ENCODE measurements around the gene RERE. TPM values are rescaled to one million over a fixed set of nuclear protein-coding genes. Genes with fewer than 3 reads are reported as not detected.

Gene RERE
- total RNA-seq, 1 donor: 55.0 TPM

DNA sequence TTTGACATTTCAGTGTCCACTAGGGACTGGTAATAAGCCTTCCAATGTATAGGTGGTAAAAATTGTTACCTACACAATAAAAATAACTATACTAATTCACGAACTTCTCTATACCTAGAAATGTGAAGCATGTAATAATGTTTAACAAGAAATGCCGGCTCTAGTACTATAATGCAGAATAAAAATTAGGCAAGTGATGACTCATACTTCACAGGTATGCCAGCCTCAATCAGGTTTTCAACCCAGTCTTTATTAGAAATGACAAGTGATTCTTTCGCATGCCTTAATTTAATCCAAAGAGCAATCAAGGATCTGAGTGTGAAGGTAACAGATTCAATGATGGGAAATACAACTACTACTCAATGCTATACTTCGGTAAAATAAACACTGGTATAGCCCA, 134.9 kb downstream of the RERE start:
- Histone ChIP-seq H3K36me3 (ENCODE audit: insufficient read depth, low read length) (no peaks in the 10 kb centered on the region), H2AFZ (ENCODE audit: low read length) (no peak overlapping the region), H3K9me3 (ENCODE audit: low read depth, low read length) (no peaks in the 10 kb centered on the region), H3K4me3 (ENCODE audit: insufficient read depth, low read length) (no peak overlapping the region), H3K4me1 (ENCODE audit: insufficient read depth, low read length) (peaks cover 39% of the 10 kb centered on the region), H3K79me2 (ENCODE audit: insufficient read depth, low read length) (peaks cover 96% of the 10 kb centered on the region), H3K27me3 (ENCODE audit: insufficient read depth, low read length) (no peaks in the 10 kb centered on the region), H4K20me1 (ENCODE audit: insufficient read depth, low read length) (peaks cover 22% of the 10 kb centered on the region), H3K4me2 (ENCODE audit: insufficient read depth, low read length) (no peak overlapping the region), H3K27ac (ENCODE audit: low read depth, low read length) (no peak overlapping the region)
- DNase-seq (ENCODE audit: insufficient read length, low spot score, missing footprints): no peak
- TF ChIP-seq, protein P1, sequence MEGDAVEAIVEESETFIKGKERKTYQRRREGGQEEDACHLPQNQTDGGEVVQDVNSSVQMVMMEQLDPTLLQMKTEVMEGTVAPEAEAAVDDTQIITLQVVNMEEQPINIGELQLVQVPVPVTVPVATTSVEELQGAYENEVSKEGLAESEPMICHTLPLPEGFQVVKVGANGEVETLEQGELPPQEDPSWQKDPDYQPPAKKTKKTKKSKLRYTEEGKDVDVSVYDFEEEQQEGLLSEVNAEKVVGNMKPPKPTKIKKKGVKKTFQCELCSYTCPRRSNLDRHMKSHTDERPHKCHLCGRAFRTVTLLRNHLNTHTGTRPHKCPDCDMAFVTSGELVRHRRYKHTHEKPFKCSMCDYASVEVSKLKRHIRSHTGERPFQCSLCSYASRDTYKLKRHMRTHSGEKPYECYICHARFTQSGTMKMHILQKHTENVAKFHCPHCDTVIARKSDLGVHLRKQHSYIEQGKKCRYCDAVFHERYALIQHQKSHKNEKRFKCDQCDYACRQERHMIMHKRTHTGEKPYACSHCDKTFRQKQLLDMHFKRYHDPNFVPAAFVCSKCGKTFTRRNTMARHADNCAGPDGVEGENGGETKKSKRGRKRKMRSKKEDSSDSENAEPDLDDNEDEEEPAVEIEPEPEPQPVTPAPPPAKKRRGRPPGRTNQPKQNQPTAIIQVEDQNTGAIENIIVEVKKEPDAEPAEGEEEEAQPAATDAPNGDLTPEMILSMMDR (IDR thresholded peaks at IDR 0.05; ENCODE audit: extremely low read depth, low read depth, low read length): no peak

DNA sequence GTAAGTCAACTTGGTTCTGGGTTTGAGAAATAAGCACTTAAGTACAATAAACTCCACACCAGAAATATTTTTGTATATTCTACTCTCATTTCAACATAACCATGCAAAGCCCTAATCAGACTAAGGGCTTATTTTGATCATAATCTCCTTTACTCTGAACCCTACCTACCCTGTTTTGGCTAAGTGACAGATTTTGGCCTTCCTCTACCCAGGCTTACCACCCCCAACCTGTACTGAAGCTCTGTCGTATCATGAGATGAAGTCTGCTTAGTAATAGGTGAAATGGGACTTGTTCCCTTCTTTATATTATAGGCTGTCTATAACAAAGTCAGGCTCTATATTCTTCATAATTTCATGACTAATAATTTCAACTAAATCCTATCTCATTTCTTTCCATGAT, 135.5 kb downstream of the RERE start:
- Histone ChIP-seq H3K9me3 (ENCODE audit: low read depth, low read length) (no peaks in the 10 kb centered on the region), H3K4me1 (ENCODE audit: insufficient read depth, low read length) (peaks cover 32% of the 10 kb centered on the region), H4K20me1 (ENCODE audit: insufficient read depth, low read length) (peaks cover 21% of the 10 kb centered on the region), H3K27me3 (ENCODE audit: insufficient read depth, low read length) (no peaks in the 10 kb centered on the region), H2AFZ (ENCODE audit: low read length) (no peak overlapping the region), H3K79me2 (ENCODE audit: insufficient read depth, low read length) (peaks cover 94% of the 10 kb centered on the region), H3K4me2 (ENCODE audit: insufficient read depth, low read length) (no peak overlapping the region), H3K4me3 (ENCODE audit: insufficient read depth, low read length) (no peak overlapping the region), H3K36me3 (ENCODE audit: insufficient read depth, low read length) (no peaks in the 10 kb centered on the region), H3K27ac (ENCODE audit: low read depth, low read length) (no peak overlapping the region)
- TF ChIP-seq, protein P1 (IDR thresholded peaks at IDR 0.05; ENCODE audit: extremely low read depth, low read depth, low read length): no peak
- DNase-seq (ENCODE audit: insufficient read length, low spot score, missing footprints): no peak

DNA sequence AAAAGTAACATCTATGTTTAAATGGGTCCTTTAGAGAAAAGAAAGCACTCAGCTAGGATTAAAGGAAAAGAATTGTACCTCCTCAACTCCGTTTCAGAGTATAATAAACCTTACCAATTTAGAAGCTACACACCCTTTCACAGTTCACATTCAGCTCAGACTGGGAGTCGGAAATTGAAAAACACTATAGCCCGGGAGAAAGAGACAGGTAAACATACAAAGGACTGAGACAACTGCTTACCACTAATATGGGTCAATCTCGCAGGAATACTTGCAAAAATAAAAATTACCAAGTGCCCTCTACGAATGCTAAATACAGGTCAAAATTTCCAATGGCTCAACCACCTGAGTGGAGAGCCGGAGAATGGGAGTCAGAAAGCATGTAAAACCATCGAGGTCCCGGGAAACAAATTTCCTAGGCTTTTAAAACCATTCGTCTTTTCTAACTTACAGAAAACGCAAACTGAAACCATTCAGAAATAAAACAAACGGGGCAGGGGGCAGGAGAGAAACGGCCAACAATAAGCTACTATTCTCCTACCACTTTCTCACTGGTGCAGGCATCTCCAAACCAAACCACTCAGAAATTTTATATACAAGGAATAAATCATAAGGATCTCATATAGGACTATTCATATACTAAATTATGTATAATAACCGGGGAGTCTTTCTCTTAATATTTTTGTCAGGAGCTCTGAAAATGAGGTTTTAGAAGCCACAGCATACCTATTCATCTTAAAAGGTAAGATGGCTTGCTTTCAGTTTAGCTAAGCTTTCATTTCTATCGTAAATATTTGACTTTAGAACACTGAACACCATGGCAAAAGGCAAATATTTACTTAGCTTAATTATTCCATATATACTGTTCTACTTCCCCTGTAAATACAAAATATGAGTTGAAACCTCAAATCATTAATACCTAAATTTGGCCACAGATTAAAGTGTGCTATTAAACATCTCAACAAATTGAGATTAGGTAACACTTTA, 136.5 kb downstream of the RERE start:
- Histone ChIP-seq H3K9me3 (ENCODE audit: low read depth, low read length) (no peaks in the 10 kb centered on the region), H3K27ac (ENCODE audit: low read depth, low read length) (peak overlapping the region; percentile 62), H3K36me3 (ENCODE audit: insufficient read depth, low read length) (no peaks in the 10 kb centered on the region), H3K4me2 (ENCODE audit: insufficient read depth, low read length) (peak overlapping the region; percentile 90), H3K4me3 (ENCODE audit: insufficient read depth, low read length) (peak overlapping the region; percentile 71), H4K20me1 (ENCODE audit: insufficient read depth, low read length) (peaks cover 23% of the 10 kb centered on the region), H2AFZ (ENCODE audit: low read length) (peak overlapping the region; percentile 10), H3K27me3 (ENCODE audit: insufficient read depth, low read length) (no peaks in the 10 kb centered on the region), H3K4me1 (ENCODE audit: insufficient read depth, low read length) (peaks cover 34% of the 10 kb centered on the region), H3K79me2 (ENCODE audit: insufficient read depth, low read length) (peaks cover 94% of the 10 kb centered on the region)
- no peak for DNase-seq (ENCODE audit: insufficient read length, low spot score, missing footprints)
- TF ChIP-seq, protein P1 (IDR thresholded peaks at IDR 0.05; ENCODE audit: extremely low read depth, low read depth, low read length): no peak

DNA sequence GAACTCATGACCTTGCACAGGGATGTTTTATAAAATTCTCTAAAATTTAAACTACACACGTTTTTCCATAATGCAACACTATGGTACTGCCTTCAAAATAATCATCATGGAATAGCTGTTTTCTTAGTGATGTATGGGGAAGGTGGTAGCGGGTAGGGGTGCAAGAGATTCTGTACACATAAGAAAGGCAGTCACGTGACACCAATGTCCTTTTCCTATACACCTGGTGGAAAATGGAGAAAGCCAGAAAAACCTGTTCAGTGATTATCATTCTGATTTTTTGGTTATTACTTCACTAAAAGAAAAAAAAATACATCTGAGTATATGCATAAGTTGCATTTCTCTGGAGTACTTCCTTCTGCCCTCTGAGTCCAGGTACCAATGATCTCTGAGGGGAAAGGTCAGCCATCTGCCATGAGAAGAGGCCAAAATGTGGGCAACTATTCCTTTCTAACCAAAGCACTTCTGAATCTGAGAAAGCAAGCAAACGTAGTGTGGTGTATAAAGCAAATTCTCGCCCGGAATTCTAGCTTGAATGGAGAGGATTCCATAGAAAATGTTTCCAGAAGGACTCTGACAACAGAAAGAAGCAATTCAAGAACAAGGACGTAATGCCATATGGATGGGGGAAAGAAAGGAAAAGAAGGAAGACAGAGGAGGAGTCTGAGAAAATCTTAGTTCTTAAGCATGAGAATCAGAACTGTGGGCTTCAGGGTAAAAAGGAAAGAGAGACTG, 137.3 kb downstream of the RERE start:
- Histone ChIP-seq H3K4me1 (ENCODE audit: insufficient read depth, low read length) (peaks cover 37% of the 10 kb centered on the region), H3K4me2 (ENCODE audit: insufficient read depth, low read length) (peak overlapping the region; percentile 90), H4K20me1 (ENCODE audit: insufficient read depth, low read length) (peaks cover 23% of the 10 kb centered on the region), H3K9me3 (ENCODE audit: low read depth, low read length) (no peaks in the 10 kb centered on the region), H3K27me3 (ENCODE audit: insufficient read depth, low read length) (no peaks in the 10 kb centered on the region), H2AFZ (ENCODE audit: low read length) (peak overlapping the region; percentile 10), H3K36me3 (ENCODE audit: insufficient read depth, low read length) (no peaks in the 10 kb centered on the region), H3K4me3 (ENCODE audit: insufficient read depth, low read length) (peak overlapping the region; percentile 71), H3K27ac (ENCODE audit: low read depth, low read length) (no peak overlapping the region), H3K79me2 (ENCODE audit: insufficient read depth, low read length) (peaks cover 89% of the 10 kb centered on the region)
- DNase-seq (ENCODE audit: insufficient read length, low spot score, missing footprints): no peak
- TF ChIP-seq, protein P1 (IDR thresholded peaks at IDR 0.05; ENCODE audit: extremely low read depth, low read depth, low read length): no peak

All from osteoblast (primary cell).